ENCODE results near the gene GCN1. TPM values are rescaled to one million over a fixed set of nuclear protein-coding genes. Genes with fewer than 3 reads are reported as not detected.
A peak's percentile ranks its signal among the peaks of the same experiment; 100 is the strongest.
"Not testable (repeated sequence)": the region's sequence is repeated elsewhere in the genome, so short reads cannot be mapped to it uniquely, and the experiment has no call there.

GCN1 gene
- total and polyA plus RNA-seq, 2 experiments from 2014 or later: 27.0 to 76.0 TPM

DNA sequence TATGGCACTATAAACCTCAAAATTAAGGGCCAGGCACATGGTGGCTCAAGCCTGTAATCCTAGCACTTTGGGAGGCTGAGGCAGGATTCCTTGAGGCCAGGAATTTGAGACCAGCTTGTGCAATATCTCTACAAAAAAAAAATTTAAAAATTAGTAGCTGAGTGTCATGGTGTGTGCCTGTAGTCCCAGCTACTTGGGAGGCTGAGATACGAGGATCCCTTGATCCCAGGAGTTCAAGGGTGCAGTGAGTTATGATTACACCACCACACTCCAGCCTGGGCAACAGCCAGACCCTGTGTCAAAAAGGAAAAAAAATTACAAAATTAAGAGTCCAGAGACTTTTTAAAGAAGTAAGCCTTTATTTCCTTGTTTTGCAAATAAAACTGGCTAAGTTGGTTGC lies 1.8 kb upstream of the GCN1 start:
- no peak overlapping the region for H3K27ac ChIP-seq

DNA sequence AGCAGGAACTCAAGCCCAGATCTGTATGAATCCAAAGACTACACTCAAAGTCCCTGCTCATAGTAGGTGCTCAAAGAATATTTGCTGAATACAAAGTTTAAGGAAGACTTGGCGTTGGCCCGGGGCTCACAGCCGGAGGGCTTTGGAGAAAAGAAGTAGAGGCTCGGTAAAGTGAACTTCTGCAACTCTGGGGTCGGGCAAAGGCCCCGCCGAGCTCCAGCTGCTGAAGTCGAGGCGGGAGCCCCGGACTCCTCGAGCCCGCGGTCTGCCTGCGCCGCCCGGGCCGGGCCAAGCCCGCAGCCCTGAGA lies 335 bp downstream of the GCN1 start:
- TF ChIP-seq, protein P1, sequence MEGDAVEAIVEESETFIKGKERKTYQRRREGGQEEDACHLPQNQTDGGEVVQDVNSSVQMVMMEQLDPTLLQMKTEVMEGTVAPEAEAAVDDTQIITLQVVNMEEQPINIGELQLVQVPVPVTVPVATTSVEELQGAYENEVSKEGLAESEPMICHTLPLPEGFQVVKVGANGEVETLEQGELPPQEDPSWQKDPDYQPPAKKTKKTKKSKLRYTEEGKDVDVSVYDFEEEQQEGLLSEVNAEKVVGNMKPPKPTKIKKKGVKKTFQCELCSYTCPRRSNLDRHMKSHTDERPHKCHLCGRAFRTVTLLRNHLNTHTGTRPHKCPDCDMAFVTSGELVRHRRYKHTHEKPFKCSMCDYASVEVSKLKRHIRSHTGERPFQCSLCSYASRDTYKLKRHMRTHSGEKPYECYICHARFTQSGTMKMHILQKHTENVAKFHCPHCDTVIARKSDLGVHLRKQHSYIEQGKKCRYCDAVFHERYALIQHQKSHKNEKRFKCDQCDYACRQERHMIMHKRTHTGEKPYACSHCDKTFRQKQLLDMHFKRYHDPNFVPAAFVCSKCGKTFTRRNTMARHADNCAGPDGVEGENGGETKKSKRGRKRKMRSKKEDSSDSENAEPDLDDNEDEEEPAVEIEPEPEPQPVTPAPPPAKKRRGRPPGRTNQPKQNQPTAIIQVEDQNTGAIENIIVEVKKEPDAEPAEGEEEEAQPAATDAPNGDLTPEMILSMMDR (IDR thresholded peaks at IDR 0.05; ENCODE audit: low read depth, low read length): no peak
- Histone ChIP-seq H3K27me3 (no peaks in the 10 kb centered on the region), H3K4me3 (peak overlapping the region; percentile 85), H3K27ac (peak overlapping the region; percentile 77), H3K36me3 (peaks cover 21% of the 10 kb centered on the region), H3K4me1 (ENCODE audit: low read depth) (peaks cover 14% of the 10 kb centered on the region), H3K9me3 (ENCODE audit: low read depth) (no peaks in the 10 kb centered on the region)
- no peak for DNase-seq (ENCODE audit: low read depth in 1 of 2, low spot score in 1 of 2)

More for the DNA sequence above, 1.8 kb upstream of the GCN1 start:
- Histone ChIP-seq H3K27me3 (no peaks in the 10 kb centered on the region), H3K4me3 (no peak overlapping the region), H3K36me3 (peaks cover 27% of the 10 kb centered on the region), H3K9me3 (ENCODE audit: low read depth) (no peaks in the 10 kb centered on the region), H3K4me1 (ENCODE audit: low read depth) (peaks cover 25% of the 10 kb centered on the region)
- TF ChIP-seq, protein P1 (IDR thresholded peaks at IDR 0.05; ENCODE audit: low read depth, low read length): no peak
- no peak for DNase-seq (ENCODE audit: low read depth in 1 of 2, low spot score in 1 of 2)

DNA sequence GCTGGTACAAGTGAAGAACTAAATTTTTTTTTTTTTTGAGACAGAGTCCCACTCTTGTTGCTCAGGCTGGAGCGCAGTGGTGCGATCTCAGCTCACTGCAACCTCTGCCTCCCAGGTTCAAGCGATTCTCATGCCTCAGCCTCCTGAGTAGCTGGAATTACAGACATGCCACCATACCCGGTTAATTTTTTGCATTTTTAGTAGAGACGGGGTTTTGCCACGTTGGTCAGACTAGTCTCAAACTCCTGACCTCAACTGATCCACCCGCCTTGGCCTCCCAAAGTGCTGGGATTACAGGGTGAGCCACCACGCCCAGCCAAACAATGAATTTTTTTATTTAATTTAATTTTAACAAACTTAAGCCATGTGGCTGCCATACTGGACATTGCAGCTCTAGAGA lies 1.2 kb downstream of the GCN1 start:
- H3K4me3 ChIP-seq: peak overlapping the region; percentile 85
- peaks cover 22% of the 10 kb centered on the region for H3K36me3 ChIP-seq
- DNase-seq (ENCODE audit: low read depth in 1 of 2, low spot score in 1 of 2); H3K27me3 ChIP-seq; H3K27ac ChIP-seq; H3K9me3 ChIP-seq (ENCODE audit: low read depth): not testable (repeated sequence)
- peaks cover 13% of the 10 kb centered on the region for H3K4me1 ChIP-seq (ENCODE audit: low read depth)

DNA sequence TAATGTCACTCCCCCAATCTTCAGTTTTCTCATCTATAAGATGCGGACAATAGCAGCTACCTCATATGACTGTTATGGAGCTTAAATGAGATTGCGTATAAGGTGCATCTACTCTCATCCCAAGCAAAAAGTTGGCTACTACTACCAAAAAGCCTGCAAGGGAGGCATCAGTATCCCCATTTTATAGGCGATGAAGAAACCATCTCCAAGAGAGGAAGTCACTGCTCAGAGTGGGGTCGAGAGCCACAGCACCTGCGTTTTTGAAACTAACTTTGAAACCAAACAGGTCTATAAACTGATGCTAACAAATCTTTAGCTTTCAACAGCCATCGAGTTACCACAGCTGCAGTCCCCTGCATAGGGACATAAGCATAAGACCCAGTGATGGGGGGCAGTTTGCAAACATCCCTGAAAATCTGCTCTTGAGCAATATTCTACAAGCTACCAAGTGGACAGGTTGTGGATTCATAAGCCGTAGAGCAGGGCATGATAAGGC lies 3.5 kb downstream of the GCN1 start:
- peaks cover 13% of the 10 kb centered on the region for H3K4me1 ChIP-seq (ENCODE audit: low read depth)
- no peak for DNase-seq (ENCODE audit: low read depth in 1 of 2, low spot score in 1 of 2)
- peaks cover 14% of the 10 kb centered on the region for H3K36me3 ChIP-seq
- H3K27ac ChIP-seq: no peak overlapping the region
- TF ChIP-seq, protein P1 (IDR thresholded peaks at IDR 0.05; ENCODE audit: low read depth, low read length): no peak
- H3K9me3 ChIP-seq (ENCODE audit: low read depth): no peaks in the 10 kb centered on the region
- no peak overlapping the region for H3K4me3 ChIP-seq
- H3K27me3 ChIP-seq: no peaks in the 10 kb centered on the region

DNA sequence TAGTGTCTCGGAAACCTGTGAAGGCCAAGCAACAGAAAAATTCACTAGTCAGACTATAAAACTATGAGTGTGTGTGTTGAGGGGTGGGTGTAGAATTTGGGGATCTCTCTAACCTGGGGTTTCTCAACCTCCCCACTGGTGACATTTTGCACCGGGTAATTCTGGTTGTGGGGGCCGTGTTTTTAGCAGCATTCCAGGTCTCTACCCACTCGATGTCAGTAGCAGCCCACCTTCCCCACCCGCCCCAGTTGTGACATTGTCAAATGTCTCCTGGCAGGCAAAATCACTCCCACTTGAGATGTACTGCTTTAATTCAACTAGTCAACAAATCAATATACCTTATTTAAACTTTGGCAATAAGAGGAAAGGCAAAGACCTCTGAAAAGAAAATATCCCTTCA lies 4.1 kb downstream of the GCN1 start:
- Histone ChIP-seq H3K36me3 (peaks cover 19% of the 10 kb centered on the region), H3K27me3 (no peaks in the 10 kb centered on the region), H3K4me1 (ENCODE audit: low read depth) (peaks cover 13% of the 10 kb centered on the region), H3K9me3 (ENCODE audit: low read depth) (no peaks in the 10 kb centered on the region), H3K27ac (no peak overlapping the region), H3K4me3 (no peak overlapping the region)
- DNase-seq (ENCODE audit: low read depth in 1 of 2, low spot score in 1 of 2): no peak
- TF ChIP-seq, protein P1 (IDR thresholded peaks at IDR 0.05; ENCODE audit: low read depth, low read length): no peak

DNA sequence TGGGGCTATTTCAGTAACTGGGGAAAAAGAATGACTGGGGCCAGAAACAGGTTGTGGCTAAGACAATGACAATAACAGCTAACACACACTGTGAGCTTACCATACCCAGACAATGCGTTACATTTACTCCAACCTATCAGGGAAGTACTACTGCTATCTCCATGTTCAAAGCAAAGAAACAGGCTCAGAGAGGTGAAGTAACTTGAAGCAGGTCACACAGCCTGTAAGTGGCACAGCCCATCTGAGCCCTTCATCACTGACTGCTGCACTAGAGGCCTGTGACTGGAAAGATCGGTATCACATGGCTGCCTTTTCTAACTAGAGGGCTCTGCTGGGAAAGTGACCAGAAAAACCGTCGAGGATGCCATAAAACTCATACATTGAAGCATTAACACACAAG lies 7.9 kb downstream of the GCN1 start:
- Histone ChIP-seq H3K4me3 (no peak overlapping the region), H3K27ac (no peak overlapping the region), H3K9me3 (ENCODE audit: low read depth) (no peaks in the 10 kb centered on the region), H3K4me1 (ENCODE audit: low read depth) (no peaks in the 10 kb centered on the region), H3K36me3 (peaks cover 46% of the 10 kb centered on the region), H3K27me3 (no peaks in the 10 kb centered on the region)
- DNase-seq (ENCODE audit: low read depth in 1 of 2, low spot score in 1 of 2): no peak
- TF ChIP-seq, protein P1 (IDR thresholded peaks at IDR 0.05; ENCODE audit: low read depth, low read length): no peak

All from cardiac muscle cell (in vitro differentiated cells and primary cell).